CD4-positive, alpha-beta T cell treated with Interleukin-2 at 100 ng/mL for 4 hours (primary cell): Measurements from ENCODE around the gene ELMOD1.

ENCODE experiments used
- DNase-seq: peaks from one replicate; pipeline ENCODE4 v3.0.0-alpha.2; 2020; ENCODE audit warnings: low spot score

ELMOD1 gene

GRCh38 chr11:107646783-107647182 is 55.8 kb downstream of the ELMOD1 start:
- no peak for DNase-seq

- no peak for DNase-seq
Observed at GRCh38 chr11:107648242-107648641, 57.3 kb downstream of the ELMOD1 start.

GRCh38 chr11:107651672-107652071 is 60.7 kb downstream of the ELMOD1 start:
- no peak for DNase-seq

- DNase-seq = no peak
Observed at GRCh38 chr11:107653076-107653475, 62.1 kb downstream of the ELMOD1 start.

- no peak for DNase-seq
Observed at GRCh38 chr11:107655602-107656001, 64.7 kb downstream of the ELMOD1 start.

- no peak for DNase-seq
Observed at GRCh38 chr11:107659310-107659709, 68.4 kb downstream of the ELMOD1 start.

- DNase-seq = no peak
Observed at GRCh38 chr11:107660066-107660465, 69.1 kb downstream of the ELMOD1 start.

- DNase-seq = no peak
Observed at GRCh38 chr11:107661656-107662055, 70.7 kb downstream of the ELMOD1 start.

- no peak for DNase-seq
Observed at GRCh38 chr11:107665018-107665417, 74.1 kb downstream of the ELMOD1 start.

GRCh38 chr11:107666911-107667613 is 76.1 kb downstream of the ELMOD1 start:
- DNase-seq = no peak

GRCh38 chr11:107669191-107669740 is 78.3 kb downstream of the ELMOD1 start:
- no peak for DNase-seq

- DNase-seq = no peak
Observed at GRCh38 chr11:107669893-107670601, 79.1 kb downstream of the ELMOD1 start.

- no peak for DNase-seq
Observed at GRCh38 chr11:107675902-107676301, 85.0 kb downstream of the ELMOD1 start.

- DNase-seq = no peak
Observed at GRCh38 chr11:107676336-107677057, 85.5 kb downstream of the ELMOD1 start.

GRCh38 chr11:107677924-107678631 is 87.1 kb downstream of the ELMOD1 start:
- no peak for DNase-seq

- no peak for DNase-seq
Observed at GRCh38 chr11:107678632-107678971, 87.7 kb downstream of the ELMOD1 start.

GRCh38 chr11:107679255-107680024 is 88.5 kb downstream of the ELMOD1 start:
- no peak for DNase-seq

GRCh38 chr11:107682171-107682570 is 91.2 kb downstream of the ELMOD1 start:
- no peak for DNase-seq

GRCh38 chr11:107682572-107682971 is 91.6 kb downstream of the ELMOD1 start:
- DNase-seq = no peak

GRCh38 chr11:107683061-107683460 is 92.1 kb downstream of the ELMOD1 start:
- DNase-seq = no peak

GRCh38 chr11:107683807-107684206 is 92.9 kb downstream of the ELMOD1 start:
- DNase-seq = no peak
